Endothelial cell (in vitro differentiated cells): ENCODE data around the gene KCNMA1. TPM values are rescaled to one million over a fixed set of nuclear protein-coding genes. Genes with fewer than 3 reads are reported as not detected.

Source experiments
- DNase-seq: peaks from one replicate; pipeline ENCODE4 v3.0.0; 2021; ENCODE audit warnings: low spot score
- H3K27ac Mint-ChIP-seq: one replicate; pipeline ENCODE4 v1.8.0; 2021; ENCODE audit warnings: mixed read lengths, inconsistent platforms; ENCODE audit not compliant: unreplicated experiment
- H3K27me3 Mint-ChIP-seq: one replicate; pipeline ENCODE4 v1.8.0; 2021; ENCODE audit warnings: mild to moderate bottlenecking, moderate library complexity, mixed read lengths, inconsistent platforms; ENCODE audit not compliant: unreplicated experiment
- H3K36me3 Mint-ChIP-seq: one replicate; pipeline ENCODE4 v1.8.0; 2021; ENCODE audit warnings: mild to moderate bottlenecking, low read depth, mixed read lengths, inconsistent platforms; ENCODE audit not compliant: unreplicated experiment
- H3K4me1 Mint-ChIP-seq: one replicate; pipeline ENCODE4 v1.8.0; 2021; ENCODE audit warnings: mild to moderate bottlenecking, mixed read lengths, inconsistent platforms; ENCODE audit not compliant: unreplicated experiment
- H3K4me3 Mint-ChIP-seq: one replicate; pipeline ENCODE4 v1.8.0; 2021; ENCODE audit warnings: mild to moderate bottlenecking, mixed read lengths, inconsistent platforms; ENCODE audit not compliant: unreplicated experiment
- H3K9me3 Mint-ChIP-seq: one replicate; pipeline ENCODE4 v1.8.0; 2021; ENCODE audit warnings: mixed read lengths, inconsistent platforms; ENCODE audit not compliant: unreplicated experiment
- CTCF ChIP-seq: fragments of 200-600 bp; sonication (generic); IDR thresholded peaks from one replicate; pipeline ENCODE4 v1.5.0; 2021; ENCODE audit warnings: antibody characterized with exemption; ENCODE audit not compliant: unreplicated experiment
- total RNA-seq: library from RNA; stranded (reverse); fragmentation: NEBNext Ultra II Directional; extraction: Animal tissue kit (Norgen Biotek cat#: 25700); gene quantifications from one replicate; pipeline ENCODE4 v1.2.1, GENCODE V29; 2021; ENCODE audit not compliant: unreplicated experiment

Gene KCNMA1
- total RNA-seq, 1 donor from 2014 or later, result 5.1 TPM

GRCh38 chr10:77501152-77501845, 136.3 kb downstream of the KCNMA1 start:
- Mint-ChIP-seq H3K27me3 (no peaks in the 10 kb centered on the region), H3K9me3 (no peaks in the 10 kb centered on the region), H3K36me3 (no peaks in the 10 kb centered on the region), H3K4me3 (no peak overlapping the region), H3K4me1 (peaks cover 12% of the 10 kb centered on the region), H3K27ac (no peak overlapping the region)
- DNase-seq, result no peak
- TF ChIP-seq CTCF, result no peak

- Mint-ChIP-seq H3K27me3 (peaks cover 2% of the 10 kb centered on the region), H3K9me3 (no peaks in the 10 kb centered on the region), H3K4me1 (peaks cover 10% of the 10 kb centered on the region), H3K27ac (no peak overlapping the region), H3K4me3 (no peak overlapping the region), H3K36me3 (no peaks in the 10 kb centered on the region)
- no peak for DNase-seq
- no peak for TF ChIP-seq CTCF
These were observed 136.9 kb downstream of the KCNMA1 start for GRCh38 chr10:77500754-77501151.

GRCh38 chr10:77498829-77499228, 138.8 kb downstream of the KCNMA1 start:
- H3K27ac Mint-ChIP-seq, result no peak overlapping the region
- no peaks in the 10 kb centered on the region for H3K36me3 Mint-ChIP-seq
- no peak for DNase-seq
- no peak for TF ChIP-seq CTCF
- H3K4me1 Mint-ChIP-seq, result peaks cover 4% of the 10 kb centered on the region
- H3K4me3 Mint-ChIP-seq, result no peak overlapping the region
- H3K9me3 Mint-ChIP-seq, result no peaks in the 10 kb centered on the region
- peaks cover 2% of the 10 kb centered on the region for H3K27me3 Mint-ChIP-seq

- Mint-ChIP-seq H3K9me3 (no peaks in the 10 kb centered on the region), H3K4me1 (peaks cover 4% of the 10 kb centered on the region), H3K36me3 (no peaks in the 10 kb centered on the region), H3K4me3 (no peak overlapping the region), H3K27ac (no peak overlapping the region), H3K27me3 (peaks cover 2% of the 10 kb centered on the region)
- no peak for TF ChIP-seq CTCF
- no peak for DNase-seq
These were observed 139.4 kb downstream of the KCNMA1 start for GRCh38 chr10:77498210-77498609.

GRCh38 chr10:77497748-77498147, 139.9 kb downstream of the KCNMA1 start:
- no peak for DNase-seq

More at GRCh38 chr10:77497748-77498147, 139.9 kb downstream of the KCNMA1 start:
- no peaks in the 10 kb centered on the region for H3K9me3 Mint-ChIP-seq
- TF ChIP-seq CTCF, result no peak
- H3K27ac Mint-ChIP-seq, result no peak overlapping the region
- peaks cover 4% of the 10 kb centered on the region for H3K4me1 Mint-ChIP-seq
- H3K27me3 Mint-ChIP-seq, result peaks cover 2% of the 10 kb centered on the region
- no peak overlapping the region for H3K4me3 Mint-ChIP-seq
- no peaks in the 10 kb centered on the region for H3K36me3 Mint-ChIP-seq
